IMR-90 (cell line): ENCODE results near the gene RRP1B. TPM values are rescaled to one million over a fixed set of nuclear protein-coding genes. Genes with fewer than 3 reads are reported as not detected.

Experiments used
- ATAC-seq: fragments of 200-7000 bp; cut with Tn5 transposase; 2 replicates; pipeline ENCODE4 v1.9.1; 2020; ENCODE audit warnings: low read depth, mild to moderate bottlenecking, moderate library complexity
- BruUV-seq: library from RNA; stranded (reverse); fragments of 400-500 nt; replicated peaks from 2 replicates; lab custom pipeline; 2021; lab: Mats Ljungman, UMichigan
- CTCF ChIA-PET: fragments of 300-600 bp; formaldehyde crosslinking; extraction: SDS; loops from one replicate; lab custom pipeline; 2021; ENCODE audit warnings: antibody characterized with exemption; lab: Yijun Ruan, JAX
- POLR2A ChIA-PET: fragments of 300-600 bp; sonication (Branson Sonifier 250); formaldehyde crosslinking; loops from one replicate; lab custom pipeline; 2022; ENCODE audit warnings: antibody characterized with exemption; ENCODE audit not compliant: unreplicated experiment; lab: Charles Lee
- DNase-seq: peaks from one replicate; pipeline ENCODE4 v3.0.0; 2013
- H2AFZ ChIP-seq: replicated peaks from 2 replicates; pipeline ENCODE3; 2013; ENCODE audit warnings: low read length, mild to moderate bottlenecking; ENCODE audit not compliant: poor library complexity
- H2AK5ac ChIP-seq: 2 replicates; pipeline ENCODE4 v1.6.1; 2013; ENCODE audit warnings: low read depth, low read length, inconsistent platforms
- H2AK9ac ChIP-seq: replicated peaks from 2 replicates; pipeline ENCODE3; 2013; ENCODE audit warnings: mild to moderate bottlenecking, low read depth, low read length, moderate library complexity; ENCODE audit not compliant: poor library complexity
- H2BK120ac ChIP-seq: 2 replicates; pipeline ENCODE4 v1.6.1; 2013; ENCODE audit warnings: low read depth, low read length, inconsistent platforms
- H2BK15ac ChIP-seq: 3 replicates; pipeline ENCODE4 v1.6.1; 2013; ENCODE audit warnings: low read depth, low read length, inconsistent platforms
- H2BK20ac ChIP-seq: 2 replicates; pipeline ENCODE4 v1.6.1; 2013; ENCODE audit warnings: low read depth, mild to moderate bottlenecking, inconsistent platforms, low read length, moderate library complexity
- H2BK5ac ChIP-seq: 2 replicates; pipeline ENCODE4 v1.6.1; 2013; ENCODE audit warnings: mild to moderate bottlenecking, low read depth, low read length, inconsistent platforms; ENCODE audit not compliant: poor library complexity, severe bottlenecking
- H3K14ac ChIP-seq: replicated peaks from 2 replicates; pipeline ENCODE4 v1.6.1; 2013; ENCODE audit warnings: low read depth, low read length, inconsistent platforms
- H3K18ac ChIP-seq: 2 replicates; pipeline ENCODE4 v1.6.1; 2013; ENCODE audit warnings: low read depth, low read length, control low read depth
- H3K23ac ChIP-seq: 2 replicates; pipeline ENCODE4 v1.6.1; 2013; ENCODE audit warnings: low read depth, low read length, inconsistent platforms
- H3K27ac ChIP-seq: 2 replicates; pipeline ENCODE4 v1.5.1; 2013; ENCODE audit warnings: mild to moderate bottlenecking, control low read depth, low read length; ENCODE audit not compliant: insufficient read depth
- H3K27me3 ChIP-seq: 2 replicates; pipeline ENCODE4 v1.6.1; 2013; ENCODE audit warnings: low read length; ENCODE audit not compliant: control insufficient read depth, insufficient read depth
- H3K36me3 ChIP-seq: 2 replicates; pipeline ENCODE4 v1.6.1; 2013; ENCODE audit warnings: low read length, mixed read lengths; ENCODE audit not compliant: control insufficient read depth, insufficient read depth
- H3K4ac ChIP-seq: 2 replicates; pipeline ENCODE4 v1.6.1; 2013; ENCODE audit warnings: low read depth, low read length, inconsistent platforms
- H3K4me1 ChIP-seq: 2 replicates; pipeline ENCODE4 v1.6.1; 2013; ENCODE audit warnings: low read length, mixed read lengths; ENCODE audit not compliant: control insufficient read depth, insufficient read depth
- H3K4me2 ChIP-seq: 2 replicates; pipeline ENCODE4 v1.6.1; 2013; ENCODE audit warnings: low read depth, mild to moderate bottlenecking, control low read depth, low read length, moderate library complexity
- H3K4me3 ChIP-seq: 2 replicates; pipeline ENCODE4 v1.5.1; 2013; ENCODE audit warnings: low read depth, mild to moderate bottlenecking, control low read depth, low read length, moderate library complexity; ENCODE audit not compliant: insufficient read depth
- H3K56ac ChIP-seq: 2 replicates; pipeline ENCODE4 v1.6.1; 2013; ENCODE audit warnings: low read length, inconsistent platforms; ENCODE audit not compliant: insufficient read depth; ENCODE audit errors: extremely low read depth
- H3K79me1 ChIP-seq, 2 experiments: 2 replicates each; pipeline ENCODE4 v1.6.1; 2013; ENCODE audit warnings: low read length in 2 of 2, inconsistent platforms in 1 of 2, low read depth in 1 of 2
- H3K9ac ChIP-seq: 2 replicates; pipeline ENCODE4 v1.6.1; 2013; ENCODE audit warnings: low read depth, low read length, control low read depth
- H3K9me1 ChIP-seq: 2 replicates; pipeline ENCODE4 v1.6.1; 2013; ENCODE audit warnings: low read length, inconsistent platforms; ENCODE audit not compliant: insufficient read depth
- H3K9me3 ChIP-seq: 2 replicates; pipeline ENCODE4 v1.6.1; 2013; ENCODE audit warnings: low read length; ENCODE audit not compliant: control insufficient read depth, insufficient read depth
- H4K20me1 ChIP-seq: 2 replicates; pipeline ENCODE4 v1.6.1; 2013; ENCODE audit warnings: low read length, inconsistent platforms; ENCODE audit not compliant: insufficient read depth
- H4K5ac ChIP-seq: 2 replicates; pipeline ENCODE4 v1.6.1; 2013; ENCODE audit warnings: mild to moderate bottlenecking, low read depth, low read length, control low read depth
- H4K8ac ChIP-seq, 2 experiments: 2 replicates each; pipeline ENCODE4 v1.6.1; 2013; ENCODE audit warnings: low read depth in 2 of 2, low read length in 2 of 2, control low read depth in 1 of 2, inconsistent platforms in 1 of 2
- H4K91ac ChIP-seq: 2 replicates; pipeline ENCODE4 v1.6.1; 2013; ENCODE audit warnings: low read depth, low read length, inconsistent platforms; ENCODE audit not compliant: insufficient read depth
- BHLHE40 ChIP-seq: fragments of 150-350 bp; IDR thresholded peaks from 2 replicates; pipeline ENCODE4 v1.6.1; 2016; ENCODE audit warnings: mild to moderate bottlenecking, low read depth, low read length
- CHD1 ChIP-seq: IDR thresholded peaks from 2 replicates; pipeline ENCODE4 v1.6.1; 2012; ENCODE audit warnings: low read depth, low read length, improper control_type of control experiment
- CTCF ChIP-seq: conservative IDR thresholded peaks from 2 replicates; pipeline ENCODE4 v1.5.1; 2012; ENCODE audit warnings: mild to moderate bottlenecking, low read depth, low read length, improper control_type of control experiment
- ELK1 ChIP-seq: fragments of 150-350 bp; IDR thresholded peaks from 2 replicates; pipeline ENCODE4 v1.6.1; 2016; ENCODE audit warnings: low read depth, mild to moderate bottlenecking, low read length, moderate library complexity, borderline replicate concordance
- FOS ChIP-seq: fragments of 150-350 bp; IDR thresholded peaks from 2 replicates; pipeline ENCODE4 v1.6.1; 2016; ENCODE audit warnings: low read depth, low read length
- MAFK ChIP-seq: IDR thresholded peaks from 2 replicates; pipeline ENCODE4 v1.6.1; 2012; ENCODE audit warnings: low read depth, low read length, improper control_type of control experiment
- MAZ ChIP-seq: IDR thresholded peaks from 2 replicates; pipeline ENCODE4 v1.6.1; 2012; ENCODE audit warnings: low read depth, mild to moderate bottlenecking, low read length, improper control_type of control experiment, moderate library complexity, borderline replicate concordance
- MXI1 ChIP-seq: IDR thresholded peaks from 2 replicates; pipeline ENCODE4 v1.6.1; 2012; ENCODE audit warnings: low read depth, mild to moderate bottlenecking, low read length, moderate library complexity, borderline replicate concordance
- NFE2L2 ChIP-seq: fragments of 150-350 bp; IDR thresholded peaks from 2 replicates; pipeline ENCODE4 v1.6.1; 2016; ENCODE audit warnings: low read depth, mild to moderate bottlenecking, low read length
- POLR2A ChIP-seq: IDR thresholded peaks from 2 replicates; pipeline ENCODE4 v1.6.1; 2012; ENCODE audit warnings: mild to moderate bottlenecking, low read depth, low read length
- RAD21 ChIP-seq: IDR thresholded peaks from 2 replicates; pipeline ENCODE4 v1.6.1; 2012; ENCODE audit warnings: low read length, improper control_type of control experiment
- RCOR1 ChIP-seq: IDR thresholded peaks from 2 replicates; pipeline ENCODE4 v1.6.1; 2012; ENCODE audit warnings: mild to moderate bottlenecking, low read length, improper control_type of control experiment; ENCODE audit not compliant: insufficient replicate concordance
- RFX5 ChIP-seq: IDR thresholded peaks from 2 replicates; pipeline ENCODE4 v1.8.0; 2012; ENCODE audit warnings: low read depth, mild to moderate bottlenecking, low read length, moderate library complexity
- SMC3 ChIP-seq: fragments of 150-350 bp; IDR thresholded peaks from 2 replicates; pipeline ENCODE4 v1.6.1; 2016; ENCODE audit warnings: low read depth, mild to moderate bottlenecking, antibody characterized with exemption, low read length, moderate library complexity
- WGBS, 2 experiments: methylation state at CpG; one replicate each; pipeline versions ENCODE4 v1.1.5 to v1.1.7; 2013; ENCODE audit warnings: missing lambda C conversion rate in 2 of 2; ENCODE audit not compliant: insufficient read length in 1 of 2; ENCODE audit errors: extremely low coverage in 2 of 2; 5-methylcytosine and 5-hydroxymethylcytosine counted together
- dilution Hi-C: fragments of 300-500 bp; cut with HindIII; formaldehyde crosslinking; loops from one replicate; pipeline ENCODE4 v1.14.3; 2018; ENCODE audit warnings: low sequenced_read_pairs; ENCODE audit not compliant: unreplicated experiment
- in situ Hi-C: fragments of 300-500 bp; cut with MboI; formaldehyde crosslinking; loops from 3 replicates; pipeline ENCODE4 v1.14.3; 2019; ENCODE audit warnings: low sequenced_read_pairs, inconsistent platforms, mixed read lengths
- intact Hi-C: fragments of 100-400 bp; cut with micrococcal nuclease; formaldehyde crosslinking; loops from 2 replicates; pipeline ENCODE4 v1.10.0; 2022
- polyA plus RNA-seq, 3 experiments: library from polyadenylated mRNA; depleted of rRNA; stranded (reverse); fragments of >200 nt; gene quantifications; 2 replicates each; pipeline ENCODE4 v1.2.3, GENCODE V29; 2012; ENCODE audit warnings: low replicate concordance in 1 of 3
- total RNA-seq: library from RNA; depleted of rRNA; stranded (reverse); fragments of >200 nt; gene quantifications from 2 replicates; pipeline ENCODE4 v1.2.3, GENCODE V29; 2012

Gene RRP1B
- total and polyA plus RNA-seq, 2 of the 4 experiments (the other 2 are of a cell fraction): 11.1 to 16.1 TPM

GRCh38 chr21:43645136-43645891 is 14.0 kb upstream of the RRP1B start:
- Histone ChIP-seq H3K9me1 (peaks cover under 1% of the 10 kb centered on the region; the same call in 1 of the 2 replicates), H2AK5ac (peak overlapping the region; percentile 10; the same call in 1 of the 2 replicates), H3K23ac (no peak overlapping the region), H3K4me1 (peaks cover 7% of the 10 kb centered on the region), H3K27ac (peak overlapping the region; percentile 12; the same call in 1 of the 2 replicates), H4K8ac (0 out of 4 replicates have a peak overlapping the region, but pooled peaks of 1 of the 2 experiments have one; percentile 23), H2BK15ac (0 out of 3 replicates have a peak overlapping the region, but pooled peaks have one; percentile 1), H2BK20ac (peak overlapping the region; percentile 7), H3K4me2 (peak overlapping the region; percentile 67), H4K5ac (peak overlapping the region; percentile 76), H2AFZ (no peak overlapping the region), H3K9me3 (no peaks in the 10 kb centered on the region), H4K91ac (0 out of 2 replicates have a peak overlapping the region, but pooled peaks have one; percentile 21), H2BK120ac (peak overlapping the region; percentile 34), H3K14ac (no peak overlapping the region; the same call in 1 of the 2 replicates), H4K20me1 (no peaks in the 10 kb centered on the region), H3K79me1 (no peaks in the 10 kb centered on the region), H3K27me3 (no peaks in the 10 kb centered on the region), H3K4me3 (no peak overlapping the region; the same call in 1 of the 2 replicates), H3K36me3 (no peaks in the 10 kb centered on the region), H3K18ac (peak overlapping the region; percentile 81), H2BK5ac (peak overlapping the region; percentile 30), H3K56ac (no peak overlapping the region), H2AK9ac (no peak overlapping the region), H3K4ac (peak overlapping the region; percentile 5), H3K9ac (peak overlapping the region; percentile 33; the same call in 1 of the 2 replicates)
- BruUV-seq: no TSS peak
- DNase-seq (peak; percentile 82), ATAC-seq (peak; percentile 68)
- in situ Hi-C loops: loop anchor here (10.0 kb wide), 1 partner anchor 321 kb away; no protein-coding TSS in a partner anchor
- ChIA-PET POLR2A (no interaction called here), CTCF (interaction anchor here (0.6 to 1.8 kb wide), 11 partner anchors 11 to 895 kb away, joined by 3 to 7 read pairs (median 4); no protein-coding TSS in a partner anchor)
- dilution Hi-C loops: no loop called here
- intact Hi-C loops: loop anchor here (1.0 to 2.0 kb wide), 3 partner anchors 19 to 59 kb away; no protein-coding TSS in a partner anchor
- WGBS, 2 experiments: 90% methylated on average over 2 of the region's 12 CpGs; no CpG with 5 or more reads in 1 of the 2 experiments
- TF ChIP-seq CHD1 (0 out of 2 replicates have a peak, but pooled peaks have one; percentile 65), RFX5 (no peak), MAFK (no peak), MAZ (no peak), NFE2L2 (no peak), POLR2A (0 out of 2 replicates have a peak, but pooled peaks have one; percentile 38), FOS (no peak), SMC3 (peak; percentile 87), RCOR1 (no peak), RAD21 (peak; percentile 88), ELK1 (no peak), CTCF (peak; percentile 88), MXI1 (no peak), BHLHE40 (no peak)
